ENCODE results near the gene ABLIM2.

The ABLIM2 gene

GRCh38 chr4:8019396-8020365, 138.9 kb downstream of the ABLIM2 start:
- DNase-seq, result no peak

- DNase-seq, result no peak
Observed at GRCh38 chr4:8016527-8016926, 142.1 kb downstream of the ABLIM2 start.

- no peak for DNase-seq
Observed at GRCh38 chr4:8015512-8015911, 143.1 kb downstream of the ABLIM2 start.

GRCh38 chr4:8013976-8014726, 144.5 kb downstream of the ABLIM2 start:
- DNase-seq, result no peak

- no peak for DNase-seq
Observed at GRCh38 chr4:8012517-8012916, 146.1 kb downstream of the ABLIM2 start.

GRCh38 chr4:8010618-8011017, 148.0 kb downstream of the ABLIM2 start:
- no peak for DNase-seq

- no peak for DNase-seq
Observed at GRCh38 chr4:8009710-8010511, 148.7 kb downstream of the ABLIM2 start.

GRCh38 chr4:8009097-8009496, 149.5 kb downstream of the ABLIM2 start:
- DNase-seq, result no peak

GRCh38 chr4:8008391-8008790, 150.2 kb downstream of the ABLIM2 start:
- DNase-seq, result no peak

- no peak for DNase-seq
Observed at GRCh38 chr4:8007581-8007980, 151.0 kb downstream of the ABLIM2 start.

GRCh38 chr4:8006471-8006870, 152.1 kb downstream of the ABLIM2 start:
- no peak for DNase-seq

GRCh38 chr4:8005814-8006215, 152.8 kb downstream of the ABLIM2 start:
- DNase-seq, result no peak

GRCh38 chr4:8005033-8005808, 153.4 kb downstream of the ABLIM2 start:
- DNase-seq, result no peak

- no peak for DNase-seq
Observed at GRCh38 chr4:8004066-8004465, 154.5 kb downstream of the ABLIM2 start.

GRCh38 chr4:8002525-8003309, 155.9 kb downstream of the ABLIM2 start:
- no peak for DNase-seq

- no peak for DNase-seq
Observed at GRCh38 chr4:8001564-8002355, 156.9 kb downstream of the ABLIM2 start.

- no peak for DNase-seq
Observed at GRCh38 chr4:8000721-8001491, 157.7 kb downstream of the ABLIM2 start.

- DNase-seq, result no peak
Observed at GRCh38 chr4:8000247-8000646, 158.4 kb downstream of the ABLIM2 start.

- no peak for DNase-seq
Observed at GRCh38 chr4:7999695-8000094, 158.9 kb downstream of the ABLIM2 start.

- no peak for DNase-seq
Observed at GRCh38 chr4:7999279-7999678, 159.3 kb downstream of the ABLIM2 start.

Data from stimulated activated CD4-positive, alpha-beta T cell treated with anti-CD3 and anti-CD28 coated beads, Interleukin-4, amount 100 ng/mL, for 1 hour (primary cell).